Suprapubic skin (tissue), 3 donors: Measurements from ENCODE around the gene ERCC2.

Source experiments
- POLR2A ChIP-seq, 2 donors: fragments of 450-650 bp; IDR thresholded peaks; one replicate each; pipeline ENCODE4 v1.6.1; 2017; ENCODE audit warnings: antibody characterized with exemption in 2 of 2, mild to moderate bottlenecking in 2 of 2, moderate library complexity in 2 of 2
- TF ChIP-seq, protein P1 (sequence below), 2 donors: fragments of 200-600 bp in 1 of 2; fragments of 450-650 bp in 1 of 2; sonication (generic) in 1 of 2; IDR thresholded peaks; one replicate each; pipeline ENCODE4 v1.5.1; 2016 to 2019; ENCODE audit warnings: antibody characterized with exemption in 2 of 2, mild to moderate bottlenecking in 1 of 2, moderate library complexity in 1 of 2

DNA sequence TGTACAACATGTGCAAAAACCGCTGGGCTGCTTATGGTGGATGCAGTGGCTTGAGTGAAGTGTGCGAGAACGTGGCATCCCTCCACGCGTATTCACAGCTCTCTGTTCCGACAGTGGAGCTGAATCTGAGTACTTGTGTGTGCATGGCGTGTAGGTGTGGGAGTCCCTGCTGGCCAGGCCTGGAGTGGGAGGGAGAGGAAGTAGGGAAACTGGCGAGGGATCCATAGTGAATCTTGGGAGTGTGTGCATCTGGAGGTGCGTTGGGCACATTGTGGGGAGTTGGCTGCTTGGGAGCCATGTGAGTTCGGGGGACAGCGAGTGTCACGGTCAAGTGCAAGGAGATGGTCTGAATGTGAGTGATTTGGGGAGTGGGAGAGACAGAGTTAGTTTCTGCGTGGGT is 27.5 kb downstream of the ERCC2 start:
- TF ChIP-seq, protein P1, sequence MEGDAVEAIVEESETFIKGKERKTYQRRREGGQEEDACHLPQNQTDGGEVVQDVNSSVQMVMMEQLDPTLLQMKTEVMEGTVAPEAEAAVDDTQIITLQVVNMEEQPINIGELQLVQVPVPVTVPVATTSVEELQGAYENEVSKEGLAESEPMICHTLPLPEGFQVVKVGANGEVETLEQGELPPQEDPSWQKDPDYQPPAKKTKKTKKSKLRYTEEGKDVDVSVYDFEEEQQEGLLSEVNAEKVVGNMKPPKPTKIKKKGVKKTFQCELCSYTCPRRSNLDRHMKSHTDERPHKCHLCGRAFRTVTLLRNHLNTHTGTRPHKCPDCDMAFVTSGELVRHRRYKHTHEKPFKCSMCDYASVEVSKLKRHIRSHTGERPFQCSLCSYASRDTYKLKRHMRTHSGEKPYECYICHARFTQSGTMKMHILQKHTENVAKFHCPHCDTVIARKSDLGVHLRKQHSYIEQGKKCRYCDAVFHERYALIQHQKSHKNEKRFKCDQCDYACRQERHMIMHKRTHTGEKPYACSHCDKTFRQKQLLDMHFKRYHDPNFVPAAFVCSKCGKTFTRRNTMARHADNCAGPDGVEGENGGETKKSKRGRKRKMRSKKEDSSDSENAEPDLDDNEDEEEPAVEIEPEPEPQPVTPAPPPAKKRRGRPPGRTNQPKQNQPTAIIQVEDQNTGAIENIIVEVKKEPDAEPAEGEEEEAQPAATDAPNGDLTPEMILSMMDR (IDR thresholded peaks at IDR 0.05): no peak
- TF ChIP-seq POLR2A (IDR thresholded peaks at IDR 0.05): no peak
